Sigmoid colon (tissue), 4 donors: ENCODE measurements around the gene INPP5E.

Experiments
- POLR2A ChIP-seq, 2 donors: fragments of 450-650 bp; IDR thresholded peaks; one replicate each; pipeline ENCODE4 v1.6.1; 2016; ENCODE audit warnings: antibody characterized with exemption in 2 of 2, mild to moderate bottlenecking in 2 of 2, moderate library complexity in 2 of 2
- POLR2AphosphoS5 ChIP-seq, 4 donors: sonication (generic); formaldehyde crosslinking; IDR thresholded peaks; one replicate each; pipeline ENCODE4 v1.6.1; 2017; ENCODE audit warnings: antibody characterized with exemption in 4 of 4

DNA sequence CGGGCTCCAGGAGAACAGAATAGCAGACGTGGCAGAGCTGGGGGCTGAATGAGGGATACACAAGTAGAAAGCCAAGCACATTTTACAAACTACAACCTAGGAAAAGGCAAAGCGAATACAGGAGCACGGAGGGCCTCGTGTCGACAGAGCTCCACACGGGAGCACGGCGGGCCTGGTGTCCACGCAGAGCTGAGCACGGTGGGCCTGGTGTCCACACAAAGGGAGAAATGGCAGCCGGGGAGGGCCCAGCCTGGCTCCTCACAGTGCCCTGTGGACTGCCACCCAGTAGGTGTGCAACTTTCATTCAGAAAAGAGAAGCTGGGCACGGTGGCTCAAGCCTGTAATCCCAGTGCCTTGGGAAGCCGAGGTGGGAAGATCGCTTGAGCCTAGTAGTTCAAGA lies 3.4 kb upstream of the INPP5E start:
- TF ChIP-seq POLR2A (IDR thresholded peaks at IDR 0.05) (no peak), POLR2AphosphoS5 (IDR thresholded peaks at IDR 0.05) (no peak)
